ENCODE data around the gene TIGAR. TPM values are rescaled to one million over a fixed set of nuclear protein-coding genes. Genes with fewer than 3 reads are reported as not detected.

The TIGAR gene
- total RNA-seq, 2 experiments from 2014 or later, result 11.0 to 14.4 TPM

DNA sequence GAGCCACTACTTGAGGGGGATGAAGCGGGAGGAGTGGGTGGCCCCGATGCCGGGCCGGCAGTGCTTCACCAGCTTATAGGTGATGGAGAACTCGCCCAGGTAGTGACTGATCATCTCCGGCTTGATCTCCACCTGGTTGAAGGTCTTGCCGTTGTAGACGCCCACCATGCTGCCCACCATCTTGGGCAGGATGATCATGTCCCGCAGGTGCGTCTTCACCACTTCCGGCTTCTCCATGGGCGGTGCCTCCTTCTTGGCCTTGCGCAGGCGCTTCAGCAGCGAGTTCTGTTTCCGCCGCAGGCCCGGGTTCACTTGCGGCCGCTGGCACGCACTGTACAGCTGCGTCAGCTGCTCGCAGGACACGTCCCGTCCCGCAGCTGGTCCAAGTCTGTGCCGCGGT lies 3.4 kb downstream of the TIGAR start:
- peaks cover 13% of the 10 kb centered on the region for H3K36me3 Mint-ChIP-seq (ENCODE audit: low read depth)

DNA sequence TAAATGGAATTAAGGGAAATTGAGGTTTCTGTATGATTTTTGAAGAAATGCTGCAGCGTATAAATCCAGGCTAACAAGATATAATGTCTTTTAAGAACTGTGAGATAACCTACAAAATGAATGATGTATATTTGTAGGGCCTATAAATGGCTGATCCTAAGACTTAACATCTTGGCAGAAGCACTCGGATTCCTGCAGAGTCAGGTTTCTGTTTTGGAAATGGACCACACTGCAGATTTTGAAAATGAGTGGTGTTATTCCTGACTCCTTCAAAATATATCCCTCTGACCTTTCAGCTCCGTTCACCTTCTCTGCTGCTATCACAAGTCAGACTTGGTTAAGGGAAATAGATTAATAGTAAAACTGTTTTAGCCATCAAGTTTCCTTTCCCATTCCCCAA lies 5.0 kb downstream of the TIGAR start:
- ChIA-PET CTCF (no interaction called here), POLR2A (interaction anchor here (0.6 kb wide), 1 partner anchor 516 kb away, joined by 3 read pairs; no protein-coding TSS in a partner anchor)
- Mint-ChIP-seq H3K27me3 (no peaks in the 10 kb centered on the region), H3K36me3 (ENCODE audit: low read depth) (peaks cover 13% of the 10 kb centered on the region), H3K4me1 (peaks cover 38% of the 10 kb centered on the region), H3K27ac (no peak overlapping the region), H3K4me3 (no peak overlapping the region), H3K9me3 (no peaks in the 10 kb centered on the region)
- DNase-seq, result no peak

More for the DNA sequence above, 3.4 kb downstream of the TIGAR start:
- CTCF ChIA-PET, result interaction anchor here (0.5 kb wide), 1 partner anchor 646 kb away, joined by 3 read pairs; no protein-coding TSS in a partner anchor
- peaks cover 46% of the 10 kb centered on the region for H3K4me1 Mint-ChIP-seq
- DNase-seq, result no peak
- no peaks in the 10 kb centered on the region for H3K9me3 Mint-ChIP-seq
- H3K27ac Mint-ChIP-seq, result no peak overlapping the region
- no peak overlapping the region for H3K4me3 Mint-ChIP-seq
- no peaks in the 10 kb centered on the region for H3K27me3 Mint-ChIP-seq
- POLR2A ChIA-PET, result no interaction called here

DNA sequence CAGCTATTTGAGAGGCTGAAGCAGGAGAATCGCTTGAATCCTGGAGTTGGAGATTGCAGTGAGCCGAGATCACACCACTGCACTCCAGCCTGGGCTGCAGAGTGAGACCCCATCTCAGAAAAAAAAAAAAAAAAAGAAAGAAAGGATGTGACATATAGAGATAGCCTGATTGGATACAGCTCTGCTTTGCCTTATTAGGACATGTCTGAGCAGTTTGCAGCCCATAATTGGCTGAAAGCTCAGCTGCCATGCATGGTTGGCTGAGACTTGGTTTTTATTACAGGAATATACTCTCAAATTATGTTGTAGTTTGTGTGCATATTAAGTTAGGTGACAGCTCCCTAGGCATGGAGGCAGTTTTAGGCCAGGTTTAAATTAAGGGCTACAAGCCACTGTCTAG lies 6.3 kb downstream of the TIGAR start:
- no peaks in the 10 kb centered on the region for H3K27me3 Mint-ChIP-seq
- CTCF ChIA-PET, result interaction anchor here (0.6 to 0.9 kb wide), 2 partner anchors 13 to 350 kb away, joined by 4 to 5 read pairs; no protein-coding TSS in a partner anchor

DNA sequence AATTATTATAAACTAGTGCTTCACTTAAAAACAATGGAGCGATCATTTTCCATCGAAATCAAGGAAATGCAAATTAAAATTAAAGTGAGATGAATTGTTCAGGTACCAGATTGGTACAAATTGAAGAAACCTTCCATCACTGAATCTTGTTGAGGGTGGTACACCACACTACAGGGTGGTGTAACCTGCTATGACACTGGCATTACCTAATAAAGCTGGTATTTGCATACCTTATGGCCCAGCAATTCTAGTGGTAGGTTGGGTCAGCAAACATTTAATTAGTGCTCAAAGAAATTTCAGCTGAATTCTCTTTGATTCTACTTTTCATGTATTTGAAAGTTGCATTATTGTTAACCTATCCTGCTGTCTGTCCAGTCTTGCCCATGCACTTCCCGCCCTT lies 9.2 kb downstream of the TIGAR start:
- H3K27me3 Mint-ChIP-seq, result no peaks in the 10 kb centered on the region
- peaks cover 13% of the 10 kb centered on the region for H3K4me1 Mint-ChIP-seq
- peaks cover 8% of the 10 kb centered on the region for H3K36me3 Mint-ChIP-seq (ENCODE audit: low read depth)
- no peaks in the 10 kb centered on the region for H3K9me3 Mint-ChIP-seq
- POLR2A ChIA-PET, result no interaction called here
- H3K27ac Mint-ChIP-seq, result no peak overlapping the region
- CTCF ChIA-PET, result interaction anchor here (1.4 kb wide), 1 partner anchor 11 kb away, joined by 3 read pairs; no protein-coding TSS in a partner anchor
- H3K4me3 Mint-ChIP-seq, result no peak overlapping the region
- no peak for DNase-seq

More for the DNA sequence above, 6.3 kb downstream of the TIGAR start:
- Mint-ChIP-seq H3K4me1 (peaks cover 33% of the 10 kb centered on the region), H3K4me3 (no peak overlapping the region), H3K27ac (no peak overlapping the region), H3K36me3 (ENCODE audit: low read depth) (peaks cover 13% of the 10 kb centered on the region), H3K9me3 (no peaks in the 10 kb centered on the region)
- POLR2A ChIA-PET, result no interaction called here
- DNase-seq, result no peak

DNA sequence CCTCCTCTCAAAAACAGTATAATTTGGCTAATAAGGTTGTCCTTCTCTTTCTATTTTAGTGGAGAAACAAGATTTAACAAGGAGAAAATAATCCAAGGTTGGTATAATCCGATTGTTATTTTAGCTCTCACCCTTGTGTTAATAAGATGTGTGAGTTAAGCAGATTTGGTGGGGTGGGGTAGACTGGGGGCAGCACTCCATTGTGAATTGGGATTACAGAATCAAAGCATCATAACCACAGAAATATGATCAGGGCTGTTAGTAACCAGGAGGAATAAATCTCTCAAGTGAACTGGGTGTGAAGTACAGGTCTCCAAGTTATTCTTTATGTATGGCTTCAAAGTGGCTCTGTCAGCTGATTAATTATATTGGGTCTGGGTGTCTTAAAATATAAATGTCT lies 10.2 kb downstream of the TIGAR start:
- Mint-ChIP-seq H3K27ac (no peak overlapping the region), H3K4me1 (peaks cover 10% of the 10 kb centered on the region), H3K36me3 (ENCODE audit: low read depth) (peaks cover 9% of the 10 kb centered on the region), H3K4me3 (no peak overlapping the region), H3K9me3 (no peaks in the 10 kb centered on the region), H3K27me3 (no peaks in the 10 kb centered on the region)
- ChIA-PET POLR2A (no interaction called here), CTCF (no interaction called here)
- no peak for DNase-seq

GRCh38 chr12:4331842-4332241 lies 10.8 kb downstream of the TIGAR start:
- Mint-ChIP-seq H3K4me3 (no peak overlapping the region), H3K27me3 (no peaks in the 10 kb centered on the region), H3K27ac (no peak overlapping the region), H3K9me3 (no peaks in the 10 kb centered on the region), H3K36me3 (ENCODE audit: low read depth) (peaks cover 14% of the 10 kb centered on the region), H3K4me1 (peaks cover 8% of the 10 kb centered on the region)
- ChIA-PET POLR2A (no interaction called here), CTCF (no interaction called here)
- no peak for DNase-seq

GRCh38 chr12:4346931-4347330 lies 25.9 kb downstream of the TIGAR start:
- ChIA-PET POLR2A (no interaction called here), CTCF (no interaction called here)
- Mint-ChIP-seq H3K27ac (no peak overlapping the region), H3K27me3 (no peaks in the 10 kb centered on the region), H3K36me3 (ENCODE audit: low read depth) (peaks cover 32% of the 10 kb centered on the region), H3K9me3 (peaks cover 8% of the 10 kb centered on the region), H3K4me3 (no peak overlapping the region), H3K4me1 (no peaks in the 10 kb centered on the region)
- DNase-seq, result no peak

DNA sequence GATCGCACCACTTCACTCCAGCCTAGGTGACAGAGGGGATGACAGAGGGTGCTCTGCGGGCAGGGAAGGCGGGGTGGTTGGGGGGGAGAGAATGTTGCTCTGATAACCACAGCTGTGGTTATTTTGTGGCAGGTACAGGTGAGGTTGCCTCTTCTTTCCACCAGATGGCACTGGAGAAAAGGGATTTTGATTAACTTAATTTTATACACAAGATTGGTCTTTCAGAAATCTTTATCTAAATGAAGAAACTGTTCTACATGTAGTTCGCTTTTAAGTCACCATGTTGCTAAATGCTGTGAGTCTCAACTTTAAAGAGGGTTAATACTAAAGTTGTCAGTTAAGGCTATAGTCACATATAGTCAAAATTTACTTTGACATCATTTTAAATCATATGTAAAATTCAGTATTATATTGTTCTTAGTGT lies 32.8 kb downstream of the TIGAR start:
- Mint-ChIP-seq H3K4me1 (peaks cover 9% of the 10 kb centered on the region), H3K36me3 (ENCODE audit: low read depth) (peaks cover 11% of the 10 kb centered on the region), H3K9me3 (no peaks in the 10 kb centered on the region), H3K27me3 (no peaks in the 10 kb centered on the region), H3K4me3 (no peak overlapping the region), H3K27ac (no peak overlapping the region)
- ChIA-PET CTCF (interaction anchor here (0.7 kb wide), 1 partner anchor 497 kb away, joined by 3 read pairs; no protein-coding TSS in a partner anchor), POLR2A (no interaction called here)
- DNase-seq, result peak; percentile 59

- ChIA-PET POLR2A (no interaction called here), CTCF (no interaction called here)
- no peak for DNase-seq
- Mint-ChIP-seq H3K4me3 (no peak overlapping the region), H3K27ac (no peak overlapping the region), H3K9me3 (no peaks in the 10 kb centered on the region), H3K36me3 (ENCODE audit: low read depth) (peaks cover 11% of the 10 kb centered on the region), H3K27me3 (no peaks in the 10 kb centered on the region), H3K4me1 (peaks cover 9% of the 10 kb centered on the region)
Observed at GRCh38 chr12:4355156-4356040, 34.4 kb downstream of the TIGAR start.

DNA sequence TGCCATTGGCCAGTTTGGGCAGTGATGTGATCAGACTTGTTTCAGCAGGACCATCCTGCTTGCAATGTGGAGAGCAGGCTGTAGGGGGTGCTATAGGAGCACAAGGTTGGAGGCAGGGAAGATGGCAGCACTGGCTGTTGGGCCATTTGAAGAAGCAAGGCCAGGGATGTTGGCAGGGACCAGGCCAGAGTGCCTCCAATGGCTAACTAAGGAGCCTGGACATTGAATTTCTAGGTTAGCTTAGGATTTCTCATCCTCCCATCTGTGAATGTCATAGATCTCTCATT lies 35.0 kb downstream of the TIGAR start:
- no peaks in the 10 kb centered on the region for H3K9me3 Mint-ChIP-seq
- CTCF ChIA-PET, result no interaction called here
- DNase-seq, result peak; percentile 63
- no peak overlapping the region for H3K27ac Mint-ChIP-seq
- peaks cover 4% of the 10 kb centered on the region for H3K27me3 Mint-ChIP-seq
- POLR2A ChIA-PET, result no interaction called here
- H3K36me3 Mint-ChIP-seq (ENCODE audit: low read depth), result peaks cover 11% of the 10 kb centered on the region
- no peak overlapping the region for H3K4me3 Mint-ChIP-seq
- peaks cover 9% of the 10 kb centered on the region for H3K4me1 Mint-ChIP-seq

DNA sequence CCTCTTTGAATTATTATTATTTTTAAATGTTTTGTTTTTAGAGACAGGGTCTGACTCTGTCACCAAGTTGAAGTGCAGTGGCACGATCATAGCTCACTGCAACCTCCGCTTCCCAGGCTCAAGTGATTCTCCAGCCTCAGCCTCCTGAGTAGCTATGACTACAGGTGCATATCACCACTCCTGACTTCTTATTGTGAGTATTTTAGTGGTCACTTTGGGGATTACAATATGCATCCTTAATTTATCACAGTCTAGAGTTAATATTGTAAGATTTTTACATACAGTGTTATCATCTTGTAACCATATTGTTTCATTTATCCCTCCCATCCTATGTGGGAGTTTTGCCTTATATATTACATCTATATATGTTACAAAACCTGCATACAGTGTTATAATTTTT lies 45.1 kb downstream of the TIGAR start:
- Mint-ChIP-seq H3K4me1 (no peaks in the 10 kb centered on the region), H3K36me3 (ENCODE audit: low read depth) (no peaks in the 10 kb centered on the region), H3K4me3 (no peak overlapping the region), H3K27me3 (peaks cover 52% of the 10 kb centered on the region), H3K9me3 (no peaks in the 10 kb centered on the region), H3K27ac (no peak overlapping the region)
- ChIA-PET CTCF (interaction anchor here (0.9 kb wide), 1 partner anchor 13 kb away, joined by 3 read pairs; no protein-coding TSS in a partner anchor), POLR2A (no interaction called here)
- DNase-seq, result no peak

DNA sequence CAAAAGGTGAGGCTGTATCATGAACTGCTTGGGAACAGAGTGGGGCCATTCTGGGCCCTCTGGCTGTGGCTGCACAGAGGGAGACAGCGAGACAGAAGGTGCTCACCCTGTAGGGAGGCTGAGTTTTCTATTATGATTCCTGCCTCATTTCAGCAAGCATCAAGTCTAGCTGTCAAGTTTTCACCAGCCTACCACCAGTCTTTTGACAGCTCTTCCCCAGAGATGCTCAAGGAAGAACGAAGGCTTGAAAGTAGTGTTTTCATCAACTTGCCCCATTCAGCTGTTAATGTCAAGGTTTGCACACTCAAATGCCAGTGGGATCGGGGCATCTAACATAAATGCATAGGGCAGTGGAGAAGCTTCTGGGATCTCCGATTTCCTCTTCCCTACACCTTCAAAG lies 48.5 kb downstream of the TIGAR start:
- Mint-ChIP-seq H3K4me3 (no peak overlapping the region), H3K36me3 (ENCODE audit: low read depth) (no peaks in the 10 kb centered on the region), H3K27ac (no peak overlapping the region), H3K9me3 (no peaks in the 10 kb centered on the region), H3K27me3 (peaks cover 42% of the 10 kb centered on the region), H3K4me1 (no peaks in the 10 kb centered on the region)
- ChIA-PET POLR2A (no interaction called here), CTCF (interaction anchor here (1.1 kb wide), 1 partner anchor 11 kb away, joined by 4 read pairs; no protein-coding TSS in a partner anchor)
- no peak for DNase-seq

- H3K4me3 Mint-ChIP-seq, result no peak overlapping the region
- H3K36me3 Mint-ChIP-seq (ENCODE audit: low read depth), result no peaks in the 10 kb centered on the region
- CTCF ChIA-PET, result no interaction called here
- DNase-seq, result no peak
- H3K27ac Mint-ChIP-seq, result no peak overlapping the region
- no peaks in the 10 kb centered on the region for H3K9me3 Mint-ChIP-seq
- H3K27me3 Mint-ChIP-seq, result peaks cover 44% of the 10 kb centered on the region
- POLR2A ChIA-PET, result no interaction called here
- no peaks in the 10 kb centered on the region for H3K4me1 Mint-ChIP-seq
Observed at GRCh38 chr12:4370265-4370664, 49.3 kb downstream of the TIGAR start.

GRCh38 chr12:4372653-4373052 lies 51.6 kb downstream of the TIGAR start:
- Mint-ChIP-seq H3K4me3 (no peak overlapping the region), H3K9me3 (no peaks in the 10 kb centered on the region), H3K4me1 (no peaks in the 10 kb centered on the region), H3K27ac (no peak overlapping the region), H3K27me3 (peaks cover 26% of the 10 kb centered on the region), H3K36me3 (ENCODE audit: low read depth) (no peaks in the 10 kb centered on the region)
- POLR2A ChIA-PET, result no interaction called here
- no peak for DNase-seq
- CTCF ChIA-PET, result no interaction called here

All from activated CD4-positive, alpha-beta T cell treated with anti-CD3 and anti-CD28 coated beads, Interleukin-2, amount 10 ng/mL, durations not matched to agents 7 days and 5 days (primary cell).